ENCODE measurements around the gene SHLD1.

DNA sequence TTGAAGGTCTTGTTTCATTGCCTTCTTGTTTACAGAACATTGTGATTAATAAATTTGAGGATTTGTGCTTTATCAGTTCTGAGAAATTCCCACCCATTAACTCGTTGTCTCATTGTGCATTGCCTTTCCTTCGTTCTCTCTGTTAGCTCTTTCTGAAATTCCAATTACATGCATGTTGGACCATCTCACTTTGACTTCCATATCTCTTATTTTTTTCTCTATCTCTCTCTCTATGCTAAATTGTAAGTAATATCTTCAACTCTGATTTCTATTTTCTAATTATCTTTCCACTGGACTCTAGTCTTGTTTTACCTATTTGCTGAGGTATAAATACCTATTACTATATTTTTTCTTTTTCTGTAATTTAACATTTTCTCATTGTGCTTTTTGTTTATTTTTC lies 92.3 kb downstream of the SHLD1 start:
- TF ChIP-seq, protein P1, sequence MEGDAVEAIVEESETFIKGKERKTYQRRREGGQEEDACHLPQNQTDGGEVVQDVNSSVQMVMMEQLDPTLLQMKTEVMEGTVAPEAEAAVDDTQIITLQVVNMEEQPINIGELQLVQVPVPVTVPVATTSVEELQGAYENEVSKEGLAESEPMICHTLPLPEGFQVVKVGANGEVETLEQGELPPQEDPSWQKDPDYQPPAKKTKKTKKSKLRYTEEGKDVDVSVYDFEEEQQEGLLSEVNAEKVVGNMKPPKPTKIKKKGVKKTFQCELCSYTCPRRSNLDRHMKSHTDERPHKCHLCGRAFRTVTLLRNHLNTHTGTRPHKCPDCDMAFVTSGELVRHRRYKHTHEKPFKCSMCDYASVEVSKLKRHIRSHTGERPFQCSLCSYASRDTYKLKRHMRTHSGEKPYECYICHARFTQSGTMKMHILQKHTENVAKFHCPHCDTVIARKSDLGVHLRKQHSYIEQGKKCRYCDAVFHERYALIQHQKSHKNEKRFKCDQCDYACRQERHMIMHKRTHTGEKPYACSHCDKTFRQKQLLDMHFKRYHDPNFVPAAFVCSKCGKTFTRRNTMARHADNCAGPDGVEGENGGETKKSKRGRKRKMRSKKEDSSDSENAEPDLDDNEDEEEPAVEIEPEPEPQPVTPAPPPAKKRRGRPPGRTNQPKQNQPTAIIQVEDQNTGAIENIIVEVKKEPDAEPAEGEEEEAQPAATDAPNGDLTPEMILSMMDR (IDR thresholded peaks at IDR 0.05; ENCODE audit: borderline replicate concordance, extremely low read depth, low read length, poor library complexity, severe bottlenecking): no peak
- no peak for TF ChIP-seq EZH2 (IDR thresholded peaks at IDR 0.05; ENCODE audit: borderline replicate concordance, low read depth, low read length, severe bottlenecking)

All from DND-41 (cell line).